ENCODE data around the gene C1orf122. TPM values are rescaled to one million over a fixed set of nuclear protein-coding genes. Genes with fewer than 3 reads are reported as not detected.

C1orf122 gene
- total and polyA plus RNA-seq, 2 of the 8 experiments (the other 6 are each of a cell fraction or from before 2014, with no cell fraction given): 32.1 to 36.9 TPM

DNA sequence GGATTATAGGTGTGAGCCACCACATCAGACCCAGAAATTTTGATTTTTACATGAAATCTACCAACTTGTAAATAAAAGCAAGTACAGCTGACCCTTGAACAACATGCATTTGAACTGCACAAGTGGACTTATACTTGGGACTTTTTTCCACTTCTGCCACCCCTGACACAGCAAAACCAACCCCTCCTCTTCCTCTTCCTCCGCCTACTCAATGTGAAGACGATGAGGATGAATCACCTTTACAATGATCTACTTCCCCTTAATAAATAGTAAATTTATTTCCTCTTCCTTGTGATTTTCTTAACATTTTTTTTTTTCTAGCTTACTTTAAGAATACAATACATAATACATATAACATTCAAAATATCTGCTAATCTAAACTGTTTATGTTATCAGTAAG lies 17.9 kb downstream of the C1orf122 start:
- Histone ChIP-seq H3K56ac (replicated peaks; ENCODE audit: insufficient read length, low read depth, low read length) (no peak overlapping the region), H3K79me1 (ENCODE audit: low read depth, low read length) (no peaks in the 10 kb centered on the region), H3K4me1 (replicated peaks in 1 of 4; ENCODE audit: control insufficient read depth in 3 of 4, insufficient read depth in 4 of 4, low read length in 3 of 4) (no peaks in the 10 kb centered on the region), H3K9me3 (ENCODE audit: insufficient read depth in 2 of 2, low read depth in 1 of 2, low read length in 1 of 2) (no peaks in the 10 kb centered on the region), H3K27ac (ENCODE audit: low read depth, low read length) (no peak overlapping the region), H2BK120ac (replicated peaks; ENCODE audit: low read depth, low read length) (no peak overlapping the region), H2BK20ac (ENCODE audit: low read length) (no peak overlapping the region), H4K91ac (replicated peaks; ENCODE audit: insufficient read length, low read length) (no peak overlapping the region), H4K8ac (ENCODE audit: extremely low read depth, insufficient read depth, low read length) (no peak overlapping the region), H4K20me1 (replicated peaks in 1 of 2; ENCODE audit: control insufficient read depth in 1 of 2, insufficient read depth in 2 of 2, low read length in 2 of 2) (no peaks in the 10 kb centered on the region), H3K9ac (replicated peaks in 1 of 4; ENCODE audit: extremely low read depth in 1 of 4, low read depth in 3 of 4, low read length in 3 of 4) (no peak overlapping the region), H4K5ac (ENCODE audit: insufficient read length, low read depth, low read length) (no peak overlapping the region), H3K36me3 (ENCODE audit: control insufficient read depth in 2 of 4, insufficient read depth in 4 of 4, low read length in 3 of 4) (peaks cover 7 to 28% (median 21%) of the 10 kb centered on the region in 4 experiments), H2BK12ac (ENCODE audit: low read depth, low read length) (no peak overlapping the region), H3K27me3 (replicated peaks in 1 of 4; ENCODE audit: control insufficient read depth in 3 of 4, extremely low read depth in 1 of 4, insufficient read depth in 3 of 4, low read length in 3 of 4) (no peaks in the 10 kb centered on the region), H3K23me2 (ENCODE audit: low read depth, low read length) (no peaks in the 10 kb centered on the region), H3K79me2 (ENCODE audit: control insufficient read depth in 1 of 2, insufficient read depth in 2 of 2, low read length in 2 of 2) (no peaks in the 10 kb centered on the region), H2AFZ (ENCODE audit: low read length) (no peak overlapping the region), H2BK5ac (ENCODE audit: low read depth, low read length) (no peak overlapping the region), H3K18ac (ENCODE audit: extremely low read depth, low read length) (no peak overlapping the region), H3K4me3 (ENCODE audit: extremely low read depth in 1 of 4, insufficient read depth in 2 of 4, low read depth in 3 of 4, low read length in 4 of 4) (no peak overlapping the region), H3K4me2 (ENCODE audit: insufficient read depth in 1 of 2, low read depth in 2 of 2, low read length in 2 of 2) (no peak overlapping the region), H3K14ac (ENCODE audit: insufficient read length) (no peak overlapping the region), H3K23ac (ENCODE audit: insufficient read length) (no peak overlapping the region), H2BK15ac (ENCODE audit: low read length) (no peak overlapping the region), H2AK5ac (ENCODE audit: low read depth, low read length) (no peak overlapping the region), H3K4ac (replicated peaks; ENCODE audit: insufficient read length, low read depth, low read length) (no peak overlapping the region)
- DNase-seq (ENCODE audit: low read depth in 1 of 2, low spot score in 2 of 2) (no peak), FAIRE-seq (no peak)
- CTCF ChIA-PET (ENCODE audit: partially characterized antibody): interaction anchor here (0.6 to 1.8 kb wide), 3 partner anchors 27 to 56 kb away, joined by 3 to 5 read pairs (median 3); partner anchors contain the start of gene MTF1
- TF ChIP-seq EP300 (IDR thresholded peaks at IDR 0.05; ENCODE audit: borderline replicate concordance in 1 of 2, low read depth in 2 of 2, low read length in 2 of 2) (no peak), KDM5A (IDR thresholded peaks at IDR 0.05; ENCODE audit: low read length) (no peak), TAF7 (optimal IDR thresholded peaks at IDR 0.05; ENCODE audit: borderline replicate concordance, low read depth, low read length) (no peak), SIX5 (IDR thresholded peaks at IDR 0.05; ENCODE audit: low read depth, low read length) (no peak)
- POLR2A ChIA-PET (ENCODE audit: partially characterized antibody): no interaction called here
- WGBS, 2 experiments (ENCODE audit: extremely low coverage in 1 of 2, insufficient coverage in 1 of 2, insufficient read length in 1 of 2, insufficient replicate concordance in 2 of 2, low coverage in 1 of 2, low lambda C conversion rate in 2 of 2, missing lambda C conversion rate in 1 of 2): 100% methylated on average over 2 of the region's 2 CpGs; no CpG with 5 or more reads in 1 of the 2 experiments
